K562 (cell line): ENCODE measurements around the gene CTIF. TPM values are rescaled to one million over a fixed set of nuclear protein-coding genes. Genes with fewer than 3 reads are reported as not detected.
A peak's percentile ranks its signal among the peaks of the same experiment; 100 is the strongest.

Experiments
- CBX1 ChIP-seq: sonication (generic); IDR thresholded peaks from 2 replicates; pipeline ENCODE4 v1.6.1; 2016; ENCODE audit warnings: antibody characterized with exemption, low read depth, mild to moderate bottlenecking
- COPS2 ChIP-seq: fragments of 450-650 bp; conservative IDR thresholded peaks from 2 replicates; pipeline ENCODE4 v1.6.1; 2016; ENCODE audit warnings: mild to moderate bottlenecking, moderate library complexity
- E2F3 ChIP-seq: fragments of 250-450 bp; sonication (Bioruptor Pico); IDR thresholded peaks from 2 replicates; pipeline ENCODE4 v1.4.0; 2020; ENCODE audit warnings: mild to moderate bottlenecking
- MAZ ChIP-seq, 2 experiments: fragments of 450-650 bp in 1 of 2; sonication (generic) in 1 of 2; formaldehyde crosslinking; IDR thresholded peaks in 1 of 2; conservative IDR thresholded peaks in 1 of 2; 2 replicates each; pipeline versions ENCODE4 v1.4.0 to v1.5.0; 2020; ENCODE audit warnings: mild to moderate bottlenecking in 1 of 2, missing genetic modification reagents in 1 of 2
- RBM15 ChIP-seq: fragments of 200-400 bp; formaldehyde crosslinking; IDR thresholded peaks from 2 replicates; pipeline ENCODE4 v1.6.1; 2018; ENCODE audit warnings: mild to moderate bottlenecking, low read length, moderate library complexity; ENCODE audit not compliant: insufficient read depth
- ZFP30 ChIP-seq: fragments of 250-450 bp; sonication (Bioruptor Pico); IDR thresholded peaks from 2 replicates; pipeline ENCODE4 v1.8.0; 2022; ENCODE audit warnings: moderate library complexity, mild to moderate bottlenecking, inconsistent platforms, borderline replicate concordance
- ZNF124 ChIP-seq: sonication (generic); formaldehyde crosslinking; IDR thresholded peaks from 2 replicates; pipeline ENCODE4 v1.8.1; 2022; ENCODE audit warnings: missing genetic modification reagents
- polyA plus RNA-seq, 8 experiments: library from polyadenylated mRNA; depleted of rRNA in 4 of 8; stranded (reverse) in 5 of 8; unstranded in 3 of 8; fragments of >200 nt; fragmentation: Nextera tagmentation in 2 of 8; fragmentation: Illumina TruSeq in 1 of 8; extraction: Ambion mirVana in 2 of 8; extraction: Trizol in 1 of 8; gene quantifications; 2 replicates each; pipeline versions ENCODE4 v1.2.1 to v1.2.3, GENCODE V29; 2011 to 2014; ENCODE audit warnings: inconsistent platforms in 1 of 8, missing spikeins in 1 of 8
- total RNA-seq, 7 experiments: library from RNA; depleted of rRNA in 6 of 7; stranded (reverse); fragments of >200 nt in 6 of 7; fragmentation: Illumina TruSeq in 2 of 7; extraction: Trizol in 2 of 7; gene quantifications; 2 replicates each; pipeline versions ENCODE4 v1.2.1 to v1.2.3, GENCODE V29; 2011 to 2021; ENCODE audit warnings: low replicate concordance in 1 of 7
- TF ChIP-seq, protein P1 (sequence below): fragments of 450-650 bp; IDR thresholded peaks from 2 replicates; pipeline ENCODE4 v1.6.1; 2016; ENCODE audit warnings: low read depth
- TF ChIP-seq, protein P2 (sequence below): fragments of 450-650 bp; formaldehyde crosslinking; IDR thresholded peaks from 2 replicates; pipeline ENCODE4 v1.4.0; 2020; ENCODE audit warnings: mild to moderate bottlenecking, moderate library complexity
- TF ChIP-seq, protein P3 (sequence below): IDR thresholded peaks from 2 replicates; pipeline ENCODE4 v1.6.1; 2011; ENCODE audit warnings: borderline replicate concordance, low read depth, mild to moderate bottlenecking, moderate library complexity, low read length; ENCODE audit not compliant: insufficient read depth, poor library complexity, severe bottlenecking

Gene CTIF
- total and polyA plus RNA-seq, 9 of the 15 experiments (the other 6 are each of a cell fraction or from before 2014, with no cell fraction given): 0.17 to 11.5 (median 2.2) TPM

DNA sequence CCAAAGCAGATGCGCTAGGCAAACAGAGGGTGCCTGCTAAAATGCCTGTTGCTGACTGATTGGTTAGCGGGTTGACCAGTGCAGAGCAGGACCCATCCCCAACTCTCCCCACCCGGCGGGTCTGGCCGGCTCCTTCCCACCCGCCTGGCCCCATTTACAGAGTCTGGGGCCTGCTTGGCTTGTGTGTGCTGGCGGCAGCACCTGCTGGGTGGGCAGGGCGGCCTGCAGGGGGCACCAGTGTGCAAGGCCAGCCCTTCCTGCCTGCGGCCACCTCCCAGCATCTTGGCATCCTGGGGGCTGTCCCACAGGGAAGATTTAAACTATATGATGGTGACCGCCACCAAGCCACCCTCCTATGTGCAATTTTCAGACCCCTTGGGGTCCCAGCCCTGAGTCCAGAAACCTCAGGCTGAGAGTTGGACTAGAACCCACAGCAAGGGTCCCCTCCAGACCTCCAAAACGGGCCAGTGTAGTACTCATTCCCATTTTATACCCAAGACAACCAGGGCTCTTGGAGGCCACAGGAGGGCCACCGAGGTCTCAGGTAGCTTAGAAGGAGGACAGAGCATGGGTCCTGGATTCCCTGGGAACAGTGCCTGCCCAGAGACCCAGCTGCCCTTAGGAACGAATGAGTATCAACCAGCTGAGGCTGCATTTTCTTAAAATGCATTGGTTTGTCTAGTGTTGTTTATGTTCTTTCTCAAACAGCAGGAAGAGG is 238.4 kb downstream of the CTIF start (continued):
- TF ChIP-seq, protein P1, sequence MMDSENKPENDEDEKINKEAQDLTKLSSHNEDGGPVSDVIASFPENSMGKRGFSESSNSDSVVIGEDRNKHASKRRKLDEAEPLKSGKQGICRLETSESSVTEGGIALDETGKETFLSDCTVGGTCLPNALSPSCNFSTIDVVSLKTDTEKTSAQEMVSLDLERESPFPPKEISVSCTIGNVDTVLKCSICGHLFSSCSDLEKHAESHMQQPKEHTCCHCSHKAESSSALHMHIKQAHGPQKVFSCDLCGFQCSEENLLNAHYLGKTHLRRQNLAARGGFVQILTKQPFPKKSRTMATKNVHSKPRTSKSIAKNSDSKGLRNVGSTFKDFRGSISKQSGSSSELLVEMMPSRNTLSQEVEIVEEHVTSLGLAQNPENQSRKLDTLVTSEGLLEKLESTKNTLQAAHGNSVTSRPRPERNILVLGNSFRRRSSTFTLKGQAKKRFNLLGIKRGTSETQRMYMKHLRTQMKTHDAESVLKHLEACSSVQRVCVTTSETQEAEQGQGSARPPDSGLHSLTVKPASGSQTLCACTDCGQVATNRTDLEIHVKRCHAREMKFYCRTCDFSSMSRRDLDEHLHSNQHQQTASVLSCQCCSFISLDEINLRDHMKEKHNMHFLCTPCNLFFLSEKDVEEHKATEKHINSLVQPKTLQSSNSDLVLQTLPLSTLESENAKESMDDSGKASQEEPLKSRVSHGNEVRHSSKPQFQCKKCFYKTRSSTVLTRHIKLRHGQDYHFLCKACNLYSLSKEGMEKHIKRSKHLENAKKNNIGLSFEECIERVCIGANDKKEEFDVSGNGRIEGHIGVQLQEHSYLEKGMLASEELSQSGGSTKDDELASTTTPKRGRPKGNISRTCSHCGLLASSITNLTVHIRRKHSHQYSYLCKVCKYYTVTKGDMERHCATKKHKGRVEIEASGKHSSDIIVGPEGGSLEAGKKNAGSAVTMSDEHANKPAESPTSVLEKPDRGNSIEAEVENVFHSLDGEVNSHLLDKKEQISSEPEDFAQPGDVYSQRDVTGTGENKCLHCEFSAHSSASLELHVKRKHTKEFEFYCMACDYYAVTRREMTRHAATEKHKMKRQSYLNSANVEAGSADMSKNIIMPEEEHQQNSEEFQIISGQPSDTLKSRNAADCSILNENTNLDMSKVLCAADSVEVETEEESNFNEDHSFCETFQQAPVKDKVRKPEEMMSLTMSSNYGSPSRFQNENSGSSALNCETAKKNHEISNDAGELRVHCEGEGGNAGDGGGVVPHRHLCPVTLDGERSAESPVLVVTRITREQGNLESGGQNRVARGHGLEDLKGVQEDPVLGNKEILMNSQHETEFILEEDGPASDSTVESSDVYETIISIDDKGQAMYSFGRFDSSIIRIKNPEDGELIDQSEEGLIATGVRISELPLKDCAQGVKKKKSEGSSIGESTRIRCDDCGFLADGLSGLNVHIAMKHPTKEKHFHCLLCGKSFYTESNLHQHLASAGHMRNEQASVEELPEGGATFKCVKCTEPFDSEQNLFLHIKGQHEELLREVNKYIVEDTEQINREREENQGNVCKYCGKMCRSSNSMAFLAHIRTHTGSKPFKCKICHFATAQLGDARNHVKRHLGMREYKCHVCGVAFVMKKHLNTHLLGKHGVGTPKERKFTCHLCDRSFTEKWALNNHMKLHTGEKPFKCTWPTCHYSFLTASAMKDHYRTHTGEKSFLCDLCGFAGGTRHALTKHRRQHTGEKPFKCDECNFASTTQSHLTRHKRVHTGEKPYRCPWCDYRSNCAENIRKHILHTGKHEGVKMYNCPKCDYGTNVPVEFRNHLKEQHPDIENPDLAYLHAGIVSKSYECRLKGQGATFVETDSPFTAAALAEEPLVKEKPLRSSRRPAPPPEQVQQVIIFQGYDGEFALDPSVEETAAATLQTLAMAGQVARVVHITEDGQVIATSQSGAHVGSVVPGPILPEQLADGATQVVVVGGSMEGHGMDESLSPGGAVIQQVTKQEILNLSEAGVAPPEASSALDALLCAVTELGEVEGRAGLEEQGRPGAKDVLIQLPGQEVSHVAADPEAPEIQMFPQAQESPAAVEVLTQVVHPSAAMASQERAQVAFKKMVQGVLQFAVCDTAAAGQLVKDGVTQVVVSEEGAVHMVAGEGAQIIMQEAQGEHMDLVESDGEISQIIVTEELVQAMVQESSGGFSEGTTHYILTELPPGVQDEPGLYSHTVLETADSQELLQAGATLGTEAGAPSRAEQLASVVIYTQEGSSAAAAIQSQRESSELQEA: no peak
- TF ChIP-seq CBX1: 0 out of 2 replicates have a peak, but pooled peaks have one; percentile 25
- TF ChIP-seq, protein P2, sequence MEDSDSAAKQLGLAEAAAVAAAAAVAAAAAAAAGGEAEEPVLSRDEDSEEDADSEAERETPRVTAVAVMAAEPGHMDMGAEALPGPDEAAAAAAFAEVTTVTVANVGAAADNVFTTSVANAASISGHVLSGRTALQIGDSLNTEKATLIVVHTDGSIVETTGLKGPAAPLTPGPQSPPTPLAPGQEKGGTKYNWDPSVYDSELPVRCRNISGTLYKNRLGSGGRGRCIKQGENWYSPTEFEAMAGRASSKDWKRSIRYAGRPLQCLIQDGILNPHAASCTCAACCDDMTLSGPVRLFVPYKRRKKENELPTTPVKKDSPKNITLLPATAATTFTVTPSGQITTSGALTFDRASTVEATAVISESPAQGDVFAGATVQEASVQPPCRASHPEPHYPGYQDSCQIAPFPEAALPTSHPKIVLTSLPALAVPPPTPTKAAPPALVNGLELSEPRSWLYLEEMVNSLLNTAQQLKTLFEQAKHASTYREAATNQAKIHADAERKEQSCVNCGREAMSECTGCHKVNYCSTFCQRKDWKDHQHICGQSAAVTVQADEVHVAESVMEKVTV: peak; percentile 74; the same call in 1 of the 2 replicates
- 0 out of 2 replicates have a peak, but pooled peaks have one; percentile 4 for TF ChIP-seq E2F3 (CRISPR knock-in tag)
- TF ChIP-seq ZNF124 (CRISPR knock-in tag): no peak
- TF ChIP-seq, protein P3, sequence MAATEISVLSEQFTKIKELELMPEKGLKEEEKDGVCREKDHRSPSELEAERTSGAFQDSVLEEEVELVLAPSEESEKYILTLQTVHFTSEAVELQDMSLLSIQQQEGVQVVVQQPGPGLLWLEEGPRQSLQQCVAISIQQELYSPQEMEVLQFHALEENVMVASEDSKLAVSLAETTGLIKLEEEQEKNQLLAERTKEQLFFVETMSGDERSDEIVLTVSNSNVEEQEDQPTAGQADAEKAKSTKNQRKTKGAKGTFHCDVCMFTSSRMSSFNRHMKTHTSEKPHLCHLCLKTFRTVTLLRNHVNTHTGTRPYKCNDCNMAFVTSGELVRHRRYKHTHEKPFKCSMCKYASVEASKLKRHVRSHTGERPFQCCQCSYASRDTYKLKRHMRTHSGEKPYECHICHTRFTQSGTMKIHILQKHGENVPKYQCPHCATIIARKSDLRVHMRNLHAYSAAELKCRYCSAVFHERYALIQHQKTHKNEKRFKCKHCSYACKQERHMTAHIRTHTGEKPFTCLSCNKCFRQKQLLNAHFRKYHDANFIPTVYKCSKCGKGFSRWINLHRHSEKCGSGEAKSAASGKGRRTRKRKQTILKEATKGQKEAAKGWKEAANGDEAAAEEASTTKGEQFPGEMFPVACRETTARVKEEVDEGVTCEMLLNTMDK: peak; percentile 34
- TF ChIP-seq ZFP30: no peak
- TF ChIP-seq RBM15: no peak
- TF ChIP-seq COPS2: no peak
- TF ChIP-seq MAZ (CRISPR knock-in tag; conservative IDR thresholded peaks at IDR 0.05 in 1 of 2, IDR thresholded peaks at IDR 0.05 in 1 of 2): peak in 1 of 2 experiments; percentile 46; a peak in 1 of 4 replicates
